Keratinocyte (primary cell): Measurements from ENCODE around the gene DELE1.
A peak's percentile ranks its signal among the peaks of the same experiment; 100 is the strongest.

Experiments used
- CTCF ChIP-seq, 3 experiments: IDR thresholded peaks in 1 of 3; conservative IDR thresholded peaks in 1 of 3; optimal IDR thresholded peaks in 1 of 3; 2 replicates in 2 of 3; 3 replicates in 1 of 3; pipeline versions ENCODE3 to v1.5.1; 2011; ENCODE audit warnings: low read length in 3 of 3, mild to moderate bottlenecking in 3 of 3, moderate library complexity in 2 of 3, control low read depth in 1 of 3, inconsistent platforms in 1 of 3; ENCODE audit not compliant: insufficient read depth in 2 of 3; ENCODE audit errors: extremely low read depth in 1 of 3
- EZH2 ChIP-seq: IDR thresholded peaks from one replicate; pipeline ENCODE4 v1.6.1; 2012; ENCODE audit warnings: inconsistent platforms, mild to moderate bottlenecking, low read length, moderate library complexity

- TF ChIP-seq CTCF (optimal IDR thresholded peaks at IDR 0.05 in 1 of 3, IDR thresholded peaks at IDR 0.05 in 1 of 3, conservative IDR thresholded peaks at IDR 0.05 in 1 of 3; ENCODE audit: extremely low read depth in 1 of 3, insufficient read depth in 2 of 3, low read length in 3 of 3) (peak; percentile 81 to 84 (median 83)), EZH2 (no peak)
Observed at GRCh38 chr5:141960449-141961323, 37.0 kb downstream of the DELE1 start.
